NCI-H2029 (cell line): ENCODE results near the gene TBC1D4.

ENCODE experiments used
- DNase-seq: peaks from one replicate; lab custom pipeline; 2025; lab: John Stamatoyannopoulos, UW

TBC1D4 gene

GRCh38 chr13:75418186-75418843 lies 63.7 kb downstream of the TBC1D4 start:
- no peak for DNase-seq

- DNase-seq = no peak
These were observed 64.3 kb downstream of the TBC1D4 start for GRCh38 chr13:75417656-75418055.

DNA sequence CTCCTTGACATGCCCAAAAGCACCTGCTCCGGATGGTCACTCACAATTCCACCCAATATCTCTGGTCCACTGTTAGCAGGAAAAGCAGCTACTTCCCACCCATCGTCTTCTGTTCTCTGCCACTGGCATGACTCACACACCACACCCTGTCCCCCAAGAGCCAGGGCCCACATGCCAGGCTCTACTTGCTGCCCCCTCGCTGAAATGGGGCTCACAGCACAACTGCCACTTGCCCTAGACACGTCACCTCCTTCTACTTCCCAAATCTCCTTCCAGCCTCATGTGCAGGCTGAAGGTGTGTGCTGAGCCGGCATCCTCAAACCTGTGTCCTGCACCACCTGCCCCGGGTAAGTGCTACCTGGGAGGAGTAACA lies 65.0 kb downstream of the TBC1D4 start:
- DNase-seq = no peak

- no peak for DNase-seq
These were observed 65.5 kb downstream of the TBC1D4 start for GRCh38 chr13:75416327-75417011.

GRCh38 chr13:75415694-75416093 lies 66.3 kb downstream of the TBC1D4 start:
- DNase-seq = no peak

DNA sequence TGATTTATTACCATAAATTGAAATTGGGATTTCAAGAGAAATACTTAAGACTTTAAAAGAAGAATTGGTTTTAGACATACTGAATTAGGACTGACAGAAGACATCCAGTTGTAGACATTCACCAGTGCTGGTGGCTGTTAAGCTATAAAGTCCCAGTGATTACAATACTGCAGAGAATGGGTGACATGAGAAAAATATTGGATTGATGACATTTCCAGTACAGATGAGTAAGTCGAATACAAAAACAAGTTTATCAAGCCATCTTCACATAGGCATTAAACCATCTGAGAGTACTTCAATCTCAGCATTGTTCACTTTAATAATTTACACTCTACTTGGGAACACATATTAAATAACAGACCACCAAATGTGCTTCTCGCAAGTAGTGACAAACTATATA lies 66.8 kb downstream of the TBC1D4 start:
- no peak for DNase-seq

DNA sequence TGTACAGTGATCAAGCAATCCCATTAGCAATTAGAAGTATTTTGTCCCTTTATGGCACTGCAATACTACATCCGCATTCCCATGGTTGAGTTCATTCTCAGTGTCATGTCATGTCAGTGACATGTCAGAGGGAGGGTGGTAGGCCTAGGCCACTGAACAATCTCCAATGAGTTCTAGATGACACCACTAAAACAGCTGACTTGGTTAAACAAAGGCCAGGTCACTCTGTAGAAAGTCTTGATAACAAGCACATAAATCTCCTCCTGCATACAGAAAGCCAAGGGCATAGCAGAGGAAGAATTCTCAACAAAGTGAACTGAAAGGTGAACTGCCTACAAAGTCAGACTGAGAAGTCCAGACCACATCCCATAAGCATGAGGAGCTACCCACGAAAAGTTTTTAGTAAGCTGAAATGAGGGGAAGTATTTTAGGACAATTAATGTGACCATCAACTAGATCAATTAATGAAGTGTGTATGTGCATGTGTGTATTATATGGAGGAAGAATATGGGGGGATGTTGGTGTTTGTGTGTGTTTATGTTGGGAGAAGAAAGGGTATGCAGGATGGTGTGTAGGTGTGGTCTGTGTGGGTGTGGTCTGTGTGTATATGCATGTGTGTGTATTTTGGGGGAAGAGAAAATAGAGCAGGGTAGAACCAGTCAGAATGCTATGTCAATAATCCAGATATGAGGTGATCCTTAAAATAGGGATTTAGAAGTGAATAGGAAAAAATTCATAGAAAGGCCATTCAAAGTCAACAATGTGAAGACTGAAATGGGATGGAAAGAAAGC lies 67.7 kb downstream of the TBC1D4 start:
- no peak for DNase-seq

DNA sequence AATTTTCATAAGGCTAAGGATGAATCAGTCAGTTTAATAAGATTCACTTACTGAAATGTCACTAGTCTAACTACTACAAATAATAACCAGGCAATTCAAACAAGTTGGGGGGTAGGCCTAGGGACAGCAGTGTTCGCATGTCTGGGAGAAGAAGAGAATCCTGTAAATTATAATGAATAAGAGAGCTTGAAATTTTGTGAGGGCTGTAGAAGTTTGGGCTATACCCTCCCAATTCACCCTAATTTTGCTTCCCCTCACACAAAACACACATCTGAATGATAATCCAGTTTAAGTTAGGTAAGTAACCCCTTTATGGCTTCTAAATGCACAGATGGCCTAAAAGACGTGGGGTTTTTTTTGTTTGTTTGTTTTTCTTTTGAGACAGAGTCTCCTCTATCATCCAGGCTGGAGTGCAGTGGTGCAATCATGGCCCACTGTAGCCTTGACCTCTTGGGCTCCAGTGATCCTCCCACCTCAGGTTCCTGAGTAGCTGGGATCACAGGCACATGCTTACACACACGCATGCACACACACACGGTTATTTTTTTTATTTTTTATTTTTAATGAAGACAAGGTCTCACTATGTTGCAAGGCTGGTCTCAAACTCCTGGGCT lies 69.9 kb downstream of the TBC1D4 start:
- no peak for DNase-seq

DNA sequence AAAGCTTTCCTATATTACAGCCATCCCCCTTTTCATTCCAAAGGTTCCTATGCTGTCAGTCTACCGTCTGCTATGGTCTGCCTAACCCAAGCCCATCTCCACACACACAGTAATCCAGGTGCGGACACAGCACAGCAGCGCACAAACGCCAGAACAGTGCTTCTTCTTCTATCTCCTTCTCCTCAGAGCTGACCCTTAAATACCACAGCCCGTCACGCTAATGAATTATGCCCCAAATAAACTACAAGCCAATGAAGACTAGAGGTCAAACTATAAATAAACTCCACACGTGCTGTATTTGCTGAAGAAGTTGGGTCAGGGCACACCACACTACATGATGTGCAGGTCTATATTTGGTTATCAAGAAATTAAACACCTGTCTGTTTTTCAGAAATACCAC lies 71.8 kb downstream of the TBC1D4 start:
- DNase-seq = no peak

GRCh38 chr13:75407998-75408397 lies 74.0 kb downstream of the TBC1D4 start:
- no peak for DNase-seq

- DNase-seq = no peak
These were observed 74.5 kb downstream of the TBC1D4 start for GRCh38 chr13:75407473-75407872.

DNA sequence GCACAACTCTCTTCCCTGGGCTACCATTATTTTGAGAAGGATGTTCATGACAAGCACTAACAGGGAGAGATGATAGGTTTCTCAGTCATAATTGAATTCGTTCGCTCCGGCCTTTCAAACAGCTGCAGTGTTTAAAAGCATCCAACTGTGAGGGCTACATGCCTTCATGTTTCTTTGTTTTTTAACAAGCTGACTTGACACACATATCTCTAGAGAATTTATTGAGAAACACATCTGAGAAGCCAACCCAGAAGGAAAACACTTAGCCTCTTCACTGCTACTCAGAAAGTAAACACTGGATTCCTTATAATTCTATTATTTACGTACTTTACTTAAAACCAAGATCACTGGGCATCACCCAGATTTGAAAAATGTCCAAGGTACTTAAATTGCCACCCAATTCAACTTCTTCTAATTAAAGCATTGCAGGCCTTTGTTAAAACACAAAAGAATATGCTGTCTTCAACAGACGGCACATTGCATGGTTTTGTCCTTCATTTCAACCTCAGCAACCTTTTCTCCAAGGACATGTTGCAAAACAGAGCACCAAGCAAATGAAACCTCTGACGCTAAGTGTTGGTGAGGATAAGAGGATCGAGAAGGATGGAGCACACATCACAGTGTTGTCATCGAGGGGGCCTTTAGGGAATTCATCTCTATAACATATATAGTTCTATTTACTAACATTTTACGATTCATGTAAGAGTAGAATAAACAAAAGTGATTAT lies 75.8 kb downstream of the TBC1D4 start:
- no peak for DNase-seq

DNA sequence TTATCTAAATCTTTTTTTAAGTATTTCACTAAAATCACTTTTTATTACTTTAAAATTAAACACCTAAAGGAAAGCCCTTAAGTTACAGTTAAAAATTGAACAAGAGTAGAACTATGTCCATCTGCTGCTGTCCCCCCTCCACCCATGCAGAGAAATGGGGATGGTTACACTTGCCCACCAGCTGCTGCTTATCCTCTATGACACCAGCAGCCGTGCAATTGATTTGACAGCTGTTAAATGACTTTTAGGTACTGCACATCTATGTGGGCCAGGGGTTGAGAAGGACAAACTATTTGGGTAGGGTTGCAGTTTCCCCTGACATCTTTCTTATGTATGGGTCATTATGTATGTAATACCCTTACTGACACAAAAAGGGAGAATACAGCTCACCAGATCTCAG lies 77.2 kb downstream of the TBC1D4 start:
- no peak for DNase-seq

- DNase-seq = no peak
These were observed 79.2 kb downstream of the TBC1D4 start for GRCh38 chr13:75402787-75403186.

- DNase-seq = no peak
These were observed 81.2 kb downstream of the TBC1D4 start for GRCh38 chr13:75400775-75401174.

DNA sequence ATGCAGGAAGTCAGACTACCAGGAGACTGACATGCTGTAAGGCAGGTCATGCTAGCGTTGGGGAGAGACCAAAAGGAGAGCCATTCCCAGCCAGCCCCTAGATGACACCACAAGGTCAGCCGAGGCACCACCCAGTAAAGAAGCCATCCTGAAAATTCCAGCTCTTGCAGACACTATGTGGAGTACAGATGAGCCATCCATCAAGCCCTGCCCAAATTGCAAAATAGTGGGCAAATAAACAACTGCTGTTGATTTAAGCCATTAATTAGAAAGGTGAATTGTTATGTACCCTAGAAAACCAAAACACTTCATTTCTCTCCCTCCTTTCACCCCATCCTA lies 82.1 kb downstream of the TBC1D4 start:
- DNase-seq = no peak

DNA sequence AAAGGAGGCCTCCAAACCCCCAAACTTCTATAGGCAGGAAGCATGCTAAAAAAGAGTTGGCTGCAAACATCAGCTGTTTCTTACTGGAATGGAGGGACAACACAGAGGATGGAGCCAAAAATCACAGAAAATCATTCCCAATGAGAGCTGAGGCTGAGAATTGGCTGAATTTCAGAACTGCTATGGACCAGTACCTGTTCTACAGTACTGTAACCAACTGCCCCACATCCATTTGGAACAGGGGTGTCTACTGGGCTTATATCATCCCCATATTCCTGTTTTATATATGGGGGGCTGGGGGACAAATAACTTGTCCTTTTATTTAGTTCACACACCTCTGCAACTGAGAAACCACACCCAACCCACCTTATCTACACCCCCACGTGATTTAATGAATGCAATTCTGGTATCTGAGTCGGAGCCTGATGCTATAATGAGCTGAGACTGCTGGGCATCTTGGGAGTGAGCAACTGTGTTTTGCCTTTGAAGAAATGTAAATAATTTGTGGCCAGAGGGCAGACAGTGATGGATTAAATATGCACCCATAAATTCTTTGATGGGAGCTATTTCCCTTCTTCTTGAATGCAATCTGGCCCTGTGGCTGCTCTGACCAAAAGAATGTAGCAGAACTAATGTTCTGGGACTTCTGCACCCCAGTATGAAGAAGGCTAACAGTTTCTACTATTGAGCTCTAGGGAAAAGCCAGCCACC lies 82.6 kb downstream of the TBC1D4 start:
- DNase-seq = no peak

GRCh38 chr13:75398072-75398471 lies 83.9 kb downstream of the TBC1D4 start:
- DNase-seq = no peak

- DNase-seq = no peak
These were observed 86.1 kb downstream of the TBC1D4 start for GRCh38 chr13:75395901-75396300.

DNA sequence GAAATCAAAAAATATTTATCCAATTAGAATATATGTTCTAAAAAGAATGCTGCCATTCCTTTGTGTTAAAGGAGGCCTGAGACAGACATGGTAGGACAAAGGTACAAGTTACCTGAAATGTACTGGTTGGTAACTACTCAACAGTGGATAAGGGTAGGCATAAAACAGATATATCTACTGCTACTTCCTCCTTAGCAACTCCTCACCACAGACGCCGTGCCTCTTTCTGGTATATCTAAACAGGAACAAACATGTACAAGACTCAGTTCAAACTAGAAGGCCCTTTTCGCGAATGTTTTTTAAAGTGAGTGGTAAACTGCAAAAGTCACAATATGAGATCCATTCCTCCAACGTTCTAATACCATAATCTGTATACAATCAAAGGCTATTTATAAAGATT lies 86.9 kb downstream of the TBC1D4 start:
- no peak for DNase-seq

- no peak for DNase-seq
These were observed 88.0 kb downstream of the TBC1D4 start for GRCh38 chr13:75393839-75394520.
